ENCODE data around the gene KLHL29.

GRCh38 chr2:23757686-23758433, 372.9 kb downstream of the KLHL29 start:
- TF ChIP-seq POLR2A (IDR thresholded peaks at IDR 0.05; ENCODE audit: low read depth, low read length) (no peak), CTCF (IDR thresholded peaks at IDR 0.05; ENCODE audit: extremely low read depth in 1 of 2, insufficient read depth in 1 of 2, low read depth in 1 of 2, low read length in 2 of 2) (no peak), MAX (IDR thresholded peaks at IDR 0.05; ENCODE audit: insufficient read depth, insufficient read length) (no peak)

All from endothelial cell of umbilical vein (primary cell).